HG02973 (cell line): ENCODE measurements around the gene LMOD1.
"Not testable (repeated sequence)": the region's sequence is repeated elsewhere in the genome, so short reads cannot be mapped to it uniquely, and the experiment has no call there.

ENCODE experiments used
- ATAC-seq: cut with Tn5 transposase; IDR thresholded peaks from one replicate; pipeline ENCODE4 v1.9.1; 2021; ENCODE audit warnings: moderate library complexity; ENCODE audit not compliant: unreplicated experiment

LMOD1 gene

DNA sequence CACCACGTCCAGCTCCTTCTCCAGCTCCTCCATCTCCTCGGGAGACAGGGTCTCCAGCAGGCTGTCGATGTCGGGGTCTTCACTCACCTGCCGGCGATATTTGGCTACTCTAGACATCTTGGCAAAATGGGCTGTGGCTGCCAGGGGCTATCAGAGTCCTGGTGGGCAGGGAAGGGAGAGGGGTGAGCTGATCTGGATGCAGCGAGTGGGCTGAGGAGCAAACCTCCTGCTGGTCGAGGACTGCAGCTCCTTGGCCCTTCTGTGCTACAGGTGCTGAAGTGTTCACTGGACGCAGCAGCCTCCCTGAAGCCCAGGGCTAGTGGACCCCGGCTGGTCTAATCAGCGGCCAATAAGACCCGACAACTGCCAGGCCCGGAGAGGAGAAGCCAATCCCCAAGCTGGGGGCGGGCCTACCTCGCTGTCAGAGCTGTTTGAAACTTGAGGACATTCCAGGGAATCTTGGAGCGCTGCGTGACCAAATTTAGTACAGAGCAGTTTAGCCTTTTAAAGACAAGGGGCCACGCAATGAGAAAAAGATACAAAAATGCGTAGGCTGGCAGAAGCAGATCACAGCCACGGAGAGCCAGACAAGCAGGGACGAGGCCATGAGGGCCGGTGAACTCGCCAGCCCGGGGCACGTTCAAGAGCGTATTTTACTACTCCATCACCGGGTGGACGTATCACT lies at the start of gene LMOD1:
Gene LMOD1 (minus strand): TSS at position 325 of the 685 bp plus-strand sequence. CDS start 208 bp downstream, at position 117.
- ATAC-seq = no peak

- no peak for ATAC-seq
Observed at GRCh38 chr1:201990427-201990826, 44.1 kb upstream of the LMOD1 start.

DNA sequence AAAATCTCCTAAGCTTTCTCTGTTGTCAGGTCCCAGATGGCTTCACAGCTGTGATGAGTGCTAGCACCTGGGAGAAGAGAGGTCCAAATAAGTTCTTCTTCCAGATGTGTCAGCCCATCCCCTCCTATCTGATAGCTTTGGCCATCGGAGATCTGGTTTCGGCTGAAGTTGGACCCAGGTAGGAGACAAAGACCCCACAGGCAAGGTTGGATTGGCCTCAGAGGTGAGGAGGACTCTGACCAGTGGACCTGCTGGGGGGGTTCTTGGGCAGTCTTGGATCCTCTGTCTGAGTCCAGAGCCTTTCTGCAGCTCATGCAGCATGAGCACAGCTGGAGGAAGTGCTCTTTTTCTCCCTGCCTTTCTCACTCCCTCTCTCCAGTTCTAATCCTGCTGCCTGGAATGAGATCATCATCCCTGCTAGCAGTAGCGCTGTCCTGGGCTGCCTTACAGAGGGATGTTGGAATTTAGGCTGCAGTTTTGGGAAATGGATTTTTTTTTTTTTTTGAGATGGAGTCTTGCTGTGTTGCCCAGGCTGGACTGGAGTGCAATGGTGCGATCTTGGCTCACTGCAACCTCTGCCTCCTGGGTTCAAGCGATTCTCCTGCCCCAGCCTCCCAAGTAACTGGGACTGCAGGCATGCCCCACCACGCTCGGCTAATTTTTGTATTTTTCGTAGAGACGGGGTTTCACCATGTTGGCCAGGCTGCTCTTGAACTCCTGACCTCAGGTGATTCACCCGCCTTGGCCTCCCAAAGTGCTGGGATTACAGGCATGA lies 43.2 kb upstream of the LMOD1 start:
- no peak for ATAC-seq

- no peak for ATAC-seq
Observed at GRCh38 chr1:201988601-201989000, 42.3 kb upstream of the LMOD1 start.

DNA sequence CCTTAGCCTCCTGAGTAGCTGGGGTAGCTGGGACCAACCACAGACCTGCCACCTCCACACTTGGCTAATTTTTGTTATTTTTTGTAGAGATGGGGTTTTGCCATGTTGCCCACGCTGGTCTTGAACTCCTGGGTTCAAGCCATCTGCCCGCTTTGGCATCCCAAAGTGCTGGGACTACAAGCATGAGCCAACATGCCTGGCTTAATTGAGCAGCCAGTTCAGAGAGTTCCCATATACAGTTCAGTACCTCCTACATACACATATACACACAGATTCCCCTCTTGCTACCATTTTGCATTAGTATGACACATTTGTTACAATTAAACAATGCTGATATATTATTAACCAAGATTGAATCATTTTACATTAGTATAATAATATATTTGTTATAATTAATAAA lies 39.0 kb upstream of the LMOD1 start:
- no peak for ATAC-seq

DNA sequence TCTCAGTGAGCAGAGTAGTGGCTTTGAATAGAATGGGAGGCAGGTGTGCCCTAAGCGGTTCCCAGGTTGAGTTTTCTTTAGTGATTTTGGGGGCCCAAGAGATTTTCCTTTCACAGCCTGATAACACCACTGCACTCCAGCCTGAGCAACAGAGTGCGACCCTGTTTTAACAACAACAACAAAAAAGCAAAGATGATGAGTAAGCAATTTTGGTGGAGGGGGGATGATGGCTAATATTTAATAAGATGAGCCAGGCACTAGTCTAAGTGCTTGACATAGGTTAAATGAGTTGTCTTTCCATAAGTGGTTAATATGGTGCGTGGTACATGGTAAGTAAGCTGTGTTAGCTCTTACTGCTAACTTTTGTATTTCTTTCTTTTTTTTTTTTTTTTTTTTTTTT lies 38.1 kb upstream of the LMOD1 start:
- ATAC-seq = no peak

DNA sequence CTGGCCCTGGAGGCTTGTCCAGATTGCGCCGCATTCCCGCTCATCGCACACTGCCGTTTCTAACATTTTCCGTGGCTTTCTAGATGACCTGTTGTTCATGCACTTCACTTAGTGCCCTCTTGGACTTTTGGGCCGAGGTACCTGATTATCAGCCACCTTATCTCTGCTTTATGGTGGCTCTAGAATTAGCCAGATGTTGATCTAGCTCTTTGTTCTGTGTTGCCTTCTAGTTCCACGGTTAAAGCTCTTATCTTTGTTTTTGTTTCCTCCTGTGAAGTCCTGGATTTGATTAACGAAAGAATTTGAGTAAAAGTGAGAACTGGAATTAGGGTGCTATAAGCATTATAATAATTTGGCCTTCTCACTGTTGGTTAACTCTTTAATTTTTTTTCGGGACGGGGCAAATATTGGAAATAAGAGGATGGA lies 37.0 kb upstream of the LMOD1 start:
- peak; percentile 28 for ATAC-seq

DNA sequence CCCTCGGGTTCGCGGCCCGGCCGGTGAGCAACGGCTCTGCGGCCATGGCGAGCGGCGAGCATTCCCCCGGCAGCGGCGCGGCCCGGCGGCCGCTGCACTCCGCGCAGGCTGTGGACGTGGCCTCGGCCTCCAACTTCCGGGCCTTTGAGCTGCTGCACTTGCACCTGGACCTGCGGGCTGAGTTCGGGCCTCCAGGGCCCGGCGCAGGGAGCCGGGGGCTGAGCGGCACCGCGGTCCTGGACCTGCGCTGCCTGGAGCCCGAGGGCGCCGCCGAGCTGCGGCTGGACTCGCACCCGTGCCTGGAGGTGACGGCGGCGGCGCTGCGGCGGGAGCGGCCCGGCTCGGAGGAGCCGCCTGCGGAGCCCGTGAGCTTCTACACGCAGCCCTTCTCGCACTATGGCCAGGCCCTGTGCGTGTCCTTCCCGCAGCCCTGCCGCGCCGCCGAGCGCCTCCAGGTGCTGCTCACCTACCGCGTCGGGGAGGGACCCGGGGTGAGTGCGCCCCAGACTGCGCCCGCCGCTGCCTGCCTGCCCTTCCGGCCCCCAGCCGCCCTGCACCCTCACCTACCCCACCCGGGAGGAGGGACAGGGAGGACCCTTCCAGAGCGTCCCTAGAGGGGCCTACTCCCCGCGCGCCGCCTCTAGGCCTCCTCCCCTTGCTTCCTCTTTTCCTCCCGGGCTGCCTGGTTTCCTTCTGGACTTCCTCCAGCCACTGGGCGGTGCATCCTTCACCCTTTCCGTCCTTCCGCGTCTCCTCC lies 36.5 kb upstream of the LMOD1 start, which contains the start of gene RNPEP:
Gene RNPEP (plus strand): TSS at position 26 of the 757 bp plus-strand sequence. CDS start 19 bp downstream, at position 45.
- ATAC-seq = peak; percentile 74

DNA sequence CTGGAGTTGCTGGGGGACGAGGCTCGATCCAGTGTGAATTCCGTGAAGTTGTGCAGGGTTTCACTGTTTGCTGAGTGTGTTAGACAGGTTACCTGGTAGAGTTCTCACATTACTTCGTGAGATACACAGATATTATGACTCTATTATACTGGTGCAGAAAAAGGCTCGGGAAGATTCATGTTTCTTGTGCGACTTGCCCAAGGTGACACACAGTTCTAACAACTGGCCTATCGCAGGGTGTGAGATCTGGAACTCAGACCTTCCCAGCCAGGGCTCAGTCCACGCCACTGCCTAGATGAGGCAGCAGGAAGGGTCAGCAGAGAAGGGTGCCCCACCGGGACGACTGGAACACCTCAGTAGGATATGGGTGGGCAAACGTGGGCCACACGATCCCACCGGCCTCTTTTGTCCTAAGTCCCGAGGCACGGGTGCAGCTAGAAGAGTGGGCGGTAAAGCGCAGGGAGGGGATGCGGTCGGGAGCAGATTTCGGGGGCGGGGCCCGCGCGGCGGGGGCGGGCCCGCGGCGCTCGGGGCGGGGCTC lies 35.8 kb upstream of the LMOD1 start:
- ATAC-seq = no peak

DNA sequence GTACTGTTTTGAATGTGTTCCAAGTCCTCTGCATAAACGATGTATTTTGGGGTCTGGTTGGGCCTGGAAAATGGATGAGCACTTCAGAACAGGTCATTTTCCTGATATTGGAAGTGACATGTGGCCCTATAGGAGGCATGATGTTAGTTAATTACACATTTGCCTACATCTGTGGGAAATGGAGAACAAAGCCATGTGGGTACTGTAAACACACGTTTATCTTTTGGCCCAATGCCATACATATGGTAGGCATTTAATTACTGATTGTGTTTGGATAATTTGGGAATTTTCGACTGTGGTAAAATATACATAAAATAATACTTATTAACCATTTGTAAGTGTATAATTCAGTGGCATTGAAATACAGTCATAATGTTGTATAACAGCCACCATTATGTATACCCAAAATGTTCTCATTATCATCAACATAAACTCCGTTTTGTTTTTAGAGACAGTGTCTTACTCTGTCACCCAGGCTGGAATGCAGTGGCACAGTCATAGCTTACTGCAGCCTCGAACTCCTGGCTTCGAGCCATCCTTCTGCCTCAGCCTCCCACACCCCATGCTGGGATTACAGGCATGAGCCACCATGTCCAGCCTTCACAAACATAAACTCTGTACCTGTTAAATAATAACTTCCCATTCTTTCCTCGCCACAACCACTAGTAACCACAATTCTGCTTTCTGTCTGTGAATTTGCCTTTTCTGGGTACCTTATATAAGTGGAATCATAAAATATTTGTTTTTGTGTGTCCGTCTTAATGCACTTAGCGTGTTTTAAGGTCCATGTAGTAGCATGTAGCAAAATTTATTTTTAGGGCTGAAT lies 24.2 kb upstream of the LMOD1 start:
- ATAC-seq = no peak

DNA sequence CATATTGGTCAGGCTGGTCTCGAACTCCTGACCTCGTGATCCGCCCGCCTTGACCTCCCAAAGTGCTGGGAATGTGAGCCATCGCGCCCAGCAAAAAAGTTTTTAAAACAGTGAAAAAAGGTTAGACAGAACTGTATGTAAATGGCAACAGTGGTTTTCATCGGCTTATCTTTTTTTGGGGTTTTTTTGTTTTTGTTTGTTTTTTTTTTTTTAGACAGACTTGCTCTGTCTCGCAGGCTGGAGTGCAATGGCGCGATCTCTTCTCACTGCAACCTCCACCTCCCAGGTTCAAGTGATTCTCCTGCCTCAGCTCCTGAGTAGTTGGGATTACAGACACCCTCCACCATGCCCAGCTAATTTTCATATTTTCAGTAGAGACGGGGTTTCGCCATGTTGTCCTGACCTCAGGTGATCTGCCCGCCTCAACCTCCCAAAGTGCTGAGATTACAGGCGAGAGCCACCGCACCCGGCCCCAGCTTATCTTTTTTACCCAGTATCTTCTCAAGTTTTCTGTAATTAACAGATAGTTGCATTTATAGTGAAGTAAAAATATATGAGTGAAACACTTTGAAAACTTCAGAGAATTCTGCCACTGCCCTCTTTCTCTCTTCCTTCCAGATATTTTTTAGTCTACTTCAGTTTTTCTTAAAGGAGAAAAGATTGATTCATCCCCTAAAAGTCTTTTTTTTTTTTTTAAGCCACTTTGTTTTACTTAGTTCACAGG lies 22.0 kb upstream of the LMOD1 start:
- no peak for ATAC-seq

GRCh38 chr1:201966171-201966570 lies 19.8 kb upstream of the LMOD1 start:
- no peak for ATAC-seq

DNA sequence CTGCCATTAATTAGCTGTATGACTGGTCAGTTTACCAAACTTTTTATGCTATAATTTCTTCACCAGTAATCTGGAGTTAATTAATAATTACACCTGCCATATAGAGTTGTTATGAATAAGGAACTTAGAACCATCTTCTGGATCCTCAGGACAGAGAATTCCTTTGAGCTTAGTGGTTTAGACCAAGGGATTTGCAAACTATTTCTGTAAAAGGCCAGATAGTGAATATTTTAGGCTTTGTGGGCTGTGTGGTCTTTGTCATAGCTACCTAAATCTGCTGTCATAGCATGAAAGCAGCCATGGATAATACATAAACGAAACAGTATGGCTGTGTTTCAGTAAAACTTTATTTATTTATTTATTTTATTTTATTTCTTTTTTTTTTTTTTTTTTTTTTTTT lies 17.9 kb upstream of the LMOD1 start:
- no peak for ATAC-seq

GRCh38 chr1:201962382-201962781 lies 16.0 kb upstream of the LMOD1 start:
- ATAC-seq = not testable (repeated sequence)

DNA sequence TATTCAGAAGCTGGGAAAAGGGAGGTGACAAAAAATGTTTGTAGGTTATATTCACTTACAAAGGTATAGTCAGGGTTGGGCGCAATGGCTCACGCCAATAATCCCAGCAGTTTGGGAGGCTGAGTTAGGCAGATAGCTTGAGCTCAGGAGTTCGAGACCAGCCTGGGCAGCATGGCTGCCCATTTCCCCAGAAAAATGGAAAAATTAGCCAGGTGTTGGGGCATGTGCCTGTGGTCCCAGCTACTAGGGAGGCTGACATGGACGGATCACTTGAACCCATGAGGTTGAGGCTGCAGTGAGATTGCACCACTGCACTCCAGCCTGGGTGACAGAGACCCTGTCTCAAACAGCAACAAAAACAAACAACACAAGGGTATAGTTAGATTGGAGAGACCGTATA lies 12.0 kb upstream of the LMOD1 start:
- ATAC-seq = no peak

DNA sequence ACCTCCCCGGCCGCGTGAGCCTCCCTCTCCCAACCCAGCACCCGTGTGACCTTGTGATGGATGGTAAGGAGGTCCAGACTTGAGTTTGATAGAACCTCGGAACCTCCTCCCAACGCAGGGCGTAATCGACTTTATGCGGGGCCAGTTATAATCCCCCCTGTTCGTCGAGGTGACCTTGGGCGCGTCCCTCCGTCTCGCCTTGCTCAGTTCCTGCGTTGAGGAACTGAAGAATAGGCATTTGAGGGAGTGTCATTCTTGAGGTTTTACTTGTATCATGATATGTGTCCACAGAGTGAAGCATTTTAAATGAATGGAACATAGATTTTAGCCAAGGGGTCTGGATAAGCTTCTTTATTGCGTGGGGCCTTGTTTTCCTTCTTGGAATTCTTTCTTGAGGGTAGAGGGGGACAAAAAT lies 9.4 kb upstream of the LMOD1 start:
- ATAC-seq = no peak

DNA sequence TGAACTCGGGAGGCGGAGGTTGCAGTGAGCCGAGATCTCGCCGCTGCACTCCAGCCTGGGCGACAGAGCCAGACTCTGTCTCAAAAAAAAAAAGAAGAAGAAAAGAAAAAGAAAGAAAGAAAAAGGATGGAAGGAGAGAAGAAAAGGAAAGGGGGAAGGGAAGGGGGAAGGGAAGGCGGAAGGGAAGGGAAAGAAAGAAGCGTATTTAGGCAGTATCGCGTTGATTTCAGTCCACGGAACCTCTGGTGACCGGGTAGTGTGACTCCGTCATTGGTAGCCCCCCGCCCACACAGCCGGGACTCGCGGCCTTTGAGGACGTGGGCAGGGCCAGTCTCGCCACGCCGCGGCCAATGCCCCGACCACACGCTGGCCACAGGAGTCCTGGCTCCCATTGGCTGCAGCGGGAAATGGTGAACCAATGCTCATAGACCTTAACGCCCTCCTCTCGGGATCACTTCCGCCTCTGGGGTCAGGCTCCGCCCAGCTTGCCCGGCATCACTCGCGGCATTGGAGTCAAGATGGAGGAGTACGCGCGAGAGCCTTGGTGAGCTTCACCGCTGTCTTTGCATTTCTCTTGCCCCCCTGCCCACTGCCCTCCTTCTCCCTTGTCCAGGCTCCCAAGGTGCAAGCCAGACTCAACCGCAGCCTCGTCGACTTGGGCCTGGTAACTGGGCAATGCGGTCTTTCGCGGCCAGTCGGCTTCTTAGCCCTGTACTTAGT lies 8.8 kb upstream of the LMOD1 start, which contains the start of gene TIMM17A:
Gene TIMM17A (plus strand): TSS at position 495 of the 720 bp plus-strand sequence. CDS start 24 bp downstream, at position 519.
- peak; percentile 99 for ATAC-seq

DNA sequence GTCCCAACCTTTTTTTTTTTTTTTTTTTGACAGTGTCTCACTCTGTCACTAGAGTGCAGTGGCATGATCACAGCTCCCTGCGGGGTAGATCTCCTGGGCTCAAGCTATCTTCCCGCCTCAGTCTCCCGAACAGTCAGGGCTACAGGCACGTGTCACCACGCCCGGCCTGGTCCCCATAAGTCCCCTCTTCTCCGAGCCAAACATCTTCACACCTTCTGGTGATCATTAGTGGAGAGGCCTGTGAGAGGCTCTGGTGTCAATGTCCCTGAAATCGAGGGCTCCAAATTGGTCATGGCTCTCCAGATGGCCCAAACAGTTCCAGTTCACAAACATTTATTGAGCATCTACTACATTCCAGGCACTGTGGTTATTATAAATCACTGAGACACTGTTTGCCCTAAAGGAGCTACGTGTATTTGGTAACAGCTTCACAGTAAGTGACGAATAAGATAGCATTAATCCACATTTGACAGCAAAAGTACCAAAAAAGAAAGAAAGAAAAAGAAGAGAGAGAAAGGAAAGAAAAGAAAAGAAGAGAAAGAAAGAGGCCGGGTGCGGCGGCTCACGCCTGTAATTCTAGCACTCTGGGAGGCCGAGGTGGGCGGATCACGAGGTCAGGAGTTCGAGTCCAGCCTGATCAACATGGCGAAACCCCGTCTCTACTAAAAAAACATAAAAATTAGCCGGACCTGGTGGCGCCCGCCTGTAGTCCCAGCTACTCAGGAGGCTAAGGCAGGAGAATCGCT lies 8.1 kb upstream of the LMOD1 start:
- ATAC-seq = no peak
